Measurements from ENCODE around the gene MSH5. TPM values are rescaled to one million over a fixed set of nuclear protein-coding genes. Genes with fewer than 3 reads are reported as not detected.

The MSH5 gene
- total and polyA plus RNA-seq, 9 of the 15 experiments (the other 6 are each of a cell fraction or from before 2014, with no cell fraction given): 12.5 to 104 (median 46.6) TPM

DNA sequence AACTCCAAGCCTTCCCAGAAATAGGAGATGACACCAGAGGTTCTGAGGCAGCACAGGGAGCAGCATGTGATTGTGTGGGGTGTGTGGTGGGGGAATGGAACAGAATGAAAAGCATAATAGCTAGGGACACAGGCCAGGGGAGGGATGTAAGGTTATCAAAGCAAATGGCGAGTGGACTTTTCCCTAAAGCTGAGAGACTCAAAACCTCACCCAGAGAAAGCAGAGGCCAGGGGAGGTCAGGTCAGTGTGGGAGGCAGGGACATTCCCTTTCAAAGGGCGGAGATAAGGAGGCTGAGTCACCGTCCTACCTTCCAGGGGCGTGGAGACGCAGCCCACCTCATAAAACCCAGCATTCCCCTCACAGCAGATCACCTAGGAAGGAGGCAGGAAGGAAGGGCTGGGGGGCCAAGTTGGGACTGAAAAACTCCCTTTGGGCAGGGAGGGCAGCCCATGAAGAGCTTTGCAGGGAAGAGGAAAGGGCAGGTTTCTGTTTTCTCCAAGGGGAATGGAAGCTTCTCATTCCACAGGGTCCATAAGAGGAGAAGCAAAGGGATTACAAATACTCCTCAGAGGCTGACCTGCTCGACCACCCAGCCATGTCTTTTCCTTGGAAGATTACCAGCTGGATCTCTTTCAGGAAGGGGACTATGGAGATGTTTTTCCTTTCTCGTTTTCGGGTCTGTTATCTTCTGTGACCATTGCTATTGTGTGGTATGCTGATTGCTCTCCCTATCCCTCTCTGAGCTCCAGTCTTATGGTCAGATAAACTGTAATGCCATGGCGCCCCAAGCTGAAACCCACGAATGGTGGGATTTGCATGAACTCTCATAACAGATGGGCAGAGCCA lies 49.4 kb upstream of the MSH5 start (continued):
- TF ChIP-seq, protein P1, sequence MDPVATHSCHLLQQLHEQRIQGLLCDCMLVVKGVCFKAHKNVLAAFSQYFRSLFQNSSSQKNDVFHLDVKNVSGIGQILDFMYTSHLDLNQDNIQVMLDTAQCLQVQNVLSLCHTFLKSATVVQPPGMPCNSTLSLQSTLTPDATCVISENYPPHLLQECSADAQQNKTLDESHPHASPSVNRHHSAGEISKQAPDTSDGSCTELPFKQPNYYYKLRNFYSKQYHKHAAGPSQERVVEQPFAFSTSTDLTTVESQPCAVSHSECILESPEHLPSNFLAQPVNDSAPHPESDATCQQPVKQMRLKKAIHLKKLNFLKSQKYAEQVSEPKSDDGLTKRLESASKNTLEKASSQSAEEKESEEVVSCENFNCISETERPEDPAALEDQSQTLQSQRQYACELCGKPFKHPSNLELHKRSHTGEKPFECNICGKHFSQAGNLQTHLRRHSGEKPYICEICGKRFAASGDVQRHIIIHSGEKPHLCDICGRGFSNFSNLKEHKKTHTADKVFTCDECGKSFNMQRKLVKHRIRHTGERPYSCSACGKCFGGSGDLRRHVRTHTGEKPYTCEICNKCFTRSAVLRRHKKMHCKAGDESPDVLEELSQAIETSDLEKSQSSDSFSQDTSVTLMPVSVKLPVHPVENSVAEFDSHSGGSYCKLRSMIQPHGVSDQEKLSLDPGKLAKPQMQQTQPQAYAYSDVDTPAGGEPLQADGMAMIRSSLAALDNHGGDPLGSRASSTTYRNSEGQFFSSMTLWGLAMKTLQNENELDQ (CRISPR knock-in tag; IDR thresholded peaks at IDR 0.05; ENCODE audit: borderline replicate concordance): no peak; the same call in 1 of the 2 replicates
- TF ChIP-seq DIDO1 (tag; IDR thresholded peaks at IDR 0.05; ENCODE audit: low read depth) (no peak), RBM39 (optimal IDR thresholded peaks at IDR 0.05; ENCODE audit: low read depth, low read length) (peak; percentile 8), HIVEP1 (CRISPR knock-in tag; IDR thresholded peaks at IDR 0.05) (0 out of 2 replicates have a peak, but pooled peaks have one; percentile 48), TCF3 (CRISPR knock-in tag; IDR thresholded peaks at IDR 0.05) (peak; percentile 91), HDAC2 (IDR thresholded peaks at IDR 0.05) (peak; percentile 95), MBD2 (IDR thresholded peaks at IDR 0.05; ENCODE audit: borderline replicate concordance, low read depth) (peak; percentile 77), HNRNPUL1 (IDR thresholded peaks at IDR 0.05; ENCODE audit: low read length) (peak; percentile 36; the same call in 1 of the 2 replicates), RCOR1 (IDR thresholded peaks at IDR 0.05; ENCODE audit: borderline replicate concordance in 1 of 2, low read depth in 2 of 2, low read length in 2 of 2) (peak; percentile 30 to 96), SRSF1 (IDR thresholded peaks at IDR 0.05; ENCODE audit: low read depth, low read length) (no peak), MED1 (CRISPR knock-in tag; IDR thresholded peaks at IDR 0.05; ENCODE audit: borderline replicate concordance) (peak; percentile 90; the same call in 1 of the 2 replicates), ZNF431 (CRISPR knock-in tag; IDR thresholded peaks at IDR 0.05) (peak; percentile 14), CC2D1A (IDR thresholded peaks at IDR 0.05) (peak; percentile 61; the same call in 1 of the 2 replicates)
- TF ChIP-seq, protein P2, sequence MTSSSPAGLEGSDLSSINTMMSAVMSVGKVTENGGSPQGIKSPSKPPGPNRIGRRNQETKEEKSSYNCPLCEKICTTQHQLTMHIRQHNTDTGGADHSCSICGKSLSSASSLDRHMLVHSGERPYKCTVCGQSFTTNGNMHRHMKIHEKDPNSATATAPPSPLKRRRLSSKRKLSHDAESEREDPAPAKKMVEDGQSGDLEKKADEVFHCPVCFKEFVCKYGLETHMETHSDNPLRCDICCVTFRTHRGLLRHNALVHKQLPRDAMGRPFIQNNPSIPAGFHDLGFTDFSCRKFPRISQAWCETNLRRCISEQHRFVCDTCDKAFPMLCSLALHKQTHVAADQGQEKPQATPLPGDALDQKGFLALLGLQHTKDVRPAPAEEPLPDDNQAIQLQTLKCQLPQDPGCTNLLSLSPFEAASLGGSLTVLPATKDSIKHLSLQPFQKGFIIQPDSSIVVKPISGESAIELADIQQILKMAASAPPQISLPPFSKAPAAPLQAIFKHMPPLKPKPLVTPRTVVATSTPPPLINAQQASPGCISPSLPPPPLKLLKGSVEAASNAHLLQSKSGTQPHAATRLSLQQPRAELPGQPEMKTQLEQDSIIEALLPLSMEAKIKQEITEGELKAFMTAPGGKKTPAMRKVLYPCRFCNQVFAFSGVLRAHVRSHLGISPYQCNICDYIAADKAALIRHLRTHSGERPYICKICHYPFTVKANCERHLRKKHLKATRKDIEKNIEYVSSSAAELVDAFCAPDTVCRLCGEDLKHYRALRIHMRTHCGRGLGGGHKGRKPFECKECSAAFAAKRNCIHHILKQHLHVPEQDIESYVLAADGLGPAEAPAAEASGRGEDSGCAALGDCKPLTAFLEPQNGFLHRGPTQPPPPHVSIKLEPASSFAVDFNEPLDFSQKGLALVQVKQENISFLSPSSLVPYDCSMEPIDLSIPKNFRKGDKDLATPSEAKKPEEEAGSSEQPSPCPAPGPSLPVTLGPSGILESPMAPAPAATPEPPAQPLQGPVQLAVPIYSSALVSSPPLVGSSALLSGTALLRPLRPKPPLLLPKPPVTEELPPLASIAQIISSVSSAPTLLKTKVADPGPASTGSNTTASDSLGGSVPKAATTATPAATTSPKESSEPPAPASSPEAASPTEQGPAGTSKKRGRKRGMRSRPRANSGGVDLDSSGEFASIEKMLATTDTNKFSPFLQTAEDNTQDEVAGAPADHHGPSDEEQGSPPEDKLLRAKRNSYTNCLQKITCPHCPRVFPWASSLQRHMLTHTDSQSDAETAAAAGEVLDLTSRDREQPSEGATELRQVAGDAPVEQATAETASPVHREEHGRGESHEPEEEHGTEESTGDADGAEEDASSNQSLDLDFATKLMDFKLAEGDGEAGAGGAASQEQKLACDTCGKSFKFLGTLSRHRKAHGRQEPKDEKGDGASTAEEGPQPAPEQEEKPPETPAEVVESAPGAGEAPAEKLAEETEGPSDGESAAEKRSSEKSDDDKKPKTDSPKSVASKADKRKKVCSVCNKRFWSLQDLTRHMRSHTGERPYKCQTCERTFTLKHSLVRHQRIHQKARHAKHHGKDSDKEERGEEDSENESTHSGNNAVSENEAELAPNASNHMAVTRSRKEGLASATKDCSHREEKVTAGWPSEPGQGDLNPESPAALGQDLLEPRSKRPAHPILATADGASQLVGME (CRISPR knock-in tag; IDR thresholded peaks at IDR 0.05): peak; percentile 11; the same call in 1 of the 2 replicates
- TF ChIP-seq, protein P3, sequence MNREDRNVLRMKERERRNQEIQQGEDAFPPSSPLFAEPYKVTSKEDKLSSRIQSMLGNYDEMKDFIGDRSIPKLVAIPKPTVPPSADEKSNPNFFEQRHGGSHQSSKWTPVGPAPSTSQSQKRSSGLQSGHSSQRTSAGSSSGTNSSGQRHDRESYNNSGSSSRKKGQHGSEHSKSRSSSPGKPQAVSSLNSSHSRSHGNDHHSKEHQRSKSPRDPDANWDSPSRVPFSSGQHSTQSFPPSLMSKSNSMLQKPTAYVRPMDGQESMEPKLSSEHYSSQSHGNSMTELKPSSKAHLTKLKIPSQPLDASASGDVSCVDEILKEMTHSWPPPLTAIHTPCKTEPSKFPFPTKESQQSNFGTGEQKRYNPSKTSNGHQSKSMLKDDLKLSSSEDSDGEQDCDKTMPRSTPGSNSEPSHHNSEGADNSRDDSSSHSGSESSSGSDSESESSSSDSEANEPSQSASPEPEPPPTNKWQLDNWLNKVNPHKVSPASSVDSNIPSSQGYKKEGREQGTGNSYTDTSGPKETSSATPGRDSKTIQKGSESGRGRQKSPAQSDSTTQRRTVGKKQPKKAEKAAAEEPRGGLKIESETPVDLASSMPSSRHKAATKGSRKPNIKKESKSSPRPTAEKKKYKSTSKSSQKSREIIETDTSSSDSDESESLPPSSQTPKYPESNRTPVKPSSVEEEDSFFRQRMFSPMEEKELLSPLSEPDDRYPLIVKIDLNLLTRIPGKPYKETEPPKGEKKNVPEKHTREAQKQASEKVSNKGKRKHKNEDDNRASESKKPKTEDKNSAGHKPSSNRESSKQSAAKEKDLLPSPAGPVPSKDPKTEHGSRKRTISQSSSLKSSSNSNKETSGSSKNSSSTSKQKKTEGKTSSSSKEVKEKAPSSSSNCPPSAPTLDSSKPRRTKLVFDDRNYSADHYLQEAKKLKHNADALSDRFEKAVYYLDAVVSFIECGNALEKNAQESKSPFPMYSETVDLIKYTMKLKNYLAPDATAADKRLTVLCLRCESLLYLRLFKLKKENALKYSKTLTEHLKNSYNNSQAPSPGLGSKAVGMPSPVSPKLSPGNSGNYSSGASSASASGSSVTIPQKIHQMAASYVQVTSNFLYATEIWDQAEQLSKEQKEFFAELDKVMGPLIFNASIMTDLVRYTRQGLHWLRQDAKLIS (CRISPR knock-in tag; IDR thresholded peaks at IDR 0.05): 0 out of 2 replicates have a peak, but pooled peaks have one; percentile 79
